OCI-LY7 (cell line): ENCODE data around the gene ACP5. TPM values are rescaled to one million over a fixed set of nuclear protein-coding genes. Genes with fewer than 3 reads are reported as not detected.

Experiments used
- BruUV-seq: library from RNA; stranded (reverse); fragments of 400-500 nt; replicated peaks from 2 replicates; lab custom pipeline; 2021; lab: Mats Ljungman, UMichigan
- CTCF ChIA-PET: fragments of 300-600 bp; sonication (Branson Sonifier 250); formaldehyde crosslinking; loops from one replicate; lab custom pipeline; 2022; ENCODE audit warnings: antibody characterized with exemption; ENCODE audit not compliant: unreplicated experiment; lab: Charles Lee
- POLR2A ChIA-PET: fragments of 300-600 bp; sonication (Branson Sonifier 250); formaldehyde crosslinking; loops from one replicate; lab custom pipeline; 2022; ENCODE audit warnings: antibody characterized with exemption; lab: Charles Lee
- DNase-seq: peaks from one replicate; pipeline ENCODE4 v3.0.0-alpha.2; 2015; ENCODE audit warnings: low spot score
- H2AFZ ChIP-seq: fragments of 200-600 bp; sonication (generic), shearing (Covaris generic); 2 replicates; pipeline ENCODE4 v1.6.1; 2014; ENCODE audit warnings: mild to moderate bottlenecking, antibody characterized with exemption, low read length, moderate library complexity
- H3K27ac ChIP-seq: fragments of 200-600 bp; sonication (generic); 2 replicates; pipeline ENCODE4 v1.5.1; 2014; ENCODE audit warnings: mixed run types, low read depth, mild to moderate bottlenecking, moderate library complexity, low read length, inconsistent platforms; ENCODE audit not compliant: poor library complexity, severe bottlenecking
- H3K36me3 ChIP-seq: fragments of 200-600 bp; sonication (generic); 2 replicates; pipeline ENCODE4 v1.6.1; 2014; ENCODE audit warnings: mild to moderate bottlenecking, antibody characterized with exemption, low read length, moderate library complexity, mixed read lengths; ENCODE audit not compliant: insufficient read depth
- H3K4me1 ChIP-seq: fragments of 200-600 bp; sonication (generic); 2 replicates; pipeline ENCODE4 v1.5.1; 2014; ENCODE audit warnings: mild to moderate bottlenecking, low read length; ENCODE audit not compliant: insufficient read depth, poor library complexity, severe bottlenecking
- H3K4me2 ChIP-seq: fragments of 200-600 bp; sonication (generic); 2 replicates; pipeline ENCODE4 v1.6.1; 2014; ENCODE audit warnings: mild to moderate bottlenecking, low read length
- H3K4me3 ChIP-seq: fragments of 200-600 bp; sonication (generic); 2 replicates; pipeline ENCODE4 v1.5.1; 2014; ENCODE audit warnings: mild to moderate bottlenecking, low read depth, low read length; ENCODE audit not compliant: poor library complexity, severe bottlenecking
- H3K79me2 ChIP-seq: fragments of 200-600 bp; sonication (generic); 2 replicates; pipeline ENCODE4 v1.6.1; 2016; ENCODE audit warnings: low read depth, mild to moderate bottlenecking, low read length, moderate library complexity, mixed read lengths; ENCODE audit not compliant: insufficient read depth
- H3K9me2 ChIP-seq: fragments of 200-600 bp; sonication (generic); 2 replicates; pipeline ENCODE4 v1.6.1; 2016; ENCODE audit warnings: mild to moderate bottlenecking, low read length, mixed read lengths; ENCODE audit not compliant: insufficient read depth
- H3K9me3 ChIP-seq: fragments of 200-600 bp; sonication (generic); 2 replicates; pipeline ENCODE4 v1.6.1; 2014; ENCODE audit warnings: mild to moderate bottlenecking, mixed run types, low read length, mixed read lengths
- H4K20me1 ChIP-seq: fragments of 200-600 bp; sonication (generic); 2 replicates; pipeline ENCODE4 v1.6.1; 2014; ENCODE audit warnings: mild to moderate bottlenecking, antibody characterized with exemption, low read length, moderate library complexity, mixed read lengths; ENCODE audit not compliant: insufficient read depth
- EZH2phosphoT487 ChIP-seq: fragments of 200-600 bp; sonication (generic); IDR thresholded peaks from 2 replicates; pipeline ENCODE4 v1.6.1; 2018; ENCODE audit warnings: low read depth, borderline replicate concordance, mild to moderate bottlenecking, mixed run types, antibody characterized with exemption, low read length, moderate library complexity, mixed read lengths
- intact Hi-C: fragments of 100-400 bp; cut with micrococcal nuclease; formaldehyde crosslinking; loops from one replicate; pipeline ENCODE4 v1.10.0; 2022; ENCODE audit not compliant: unreplicated experiment
- total RNA-seq, 2 experiments: library from RNA; depleted of rRNA in 1 of 2; stranded (reverse); fragments of >200 nt in 1 of 2; shearing (Covaris generic) in 1 of 2; gene quantifications; 2 replicates each; pipeline ENCODE4 v1.2.3, GENCODE V29; 2014 to 2022
- TF ChIP-seq, protein P1 (sequence below): fragments of 200-600 bp; sonication (generic); conservative IDR thresholded peaks from 2 replicates; pipeline ENCODE4 v1.5.1; 2014; ENCODE audit warnings: mild to moderate bottlenecking, antibody characterized with exemption, low read length, moderate library complexity, mixed read lengths

ACP5 gene
- total RNA-seq, 2 experiments from 2014 or later, result 16.3 to 21.6 TPM

DNA sequence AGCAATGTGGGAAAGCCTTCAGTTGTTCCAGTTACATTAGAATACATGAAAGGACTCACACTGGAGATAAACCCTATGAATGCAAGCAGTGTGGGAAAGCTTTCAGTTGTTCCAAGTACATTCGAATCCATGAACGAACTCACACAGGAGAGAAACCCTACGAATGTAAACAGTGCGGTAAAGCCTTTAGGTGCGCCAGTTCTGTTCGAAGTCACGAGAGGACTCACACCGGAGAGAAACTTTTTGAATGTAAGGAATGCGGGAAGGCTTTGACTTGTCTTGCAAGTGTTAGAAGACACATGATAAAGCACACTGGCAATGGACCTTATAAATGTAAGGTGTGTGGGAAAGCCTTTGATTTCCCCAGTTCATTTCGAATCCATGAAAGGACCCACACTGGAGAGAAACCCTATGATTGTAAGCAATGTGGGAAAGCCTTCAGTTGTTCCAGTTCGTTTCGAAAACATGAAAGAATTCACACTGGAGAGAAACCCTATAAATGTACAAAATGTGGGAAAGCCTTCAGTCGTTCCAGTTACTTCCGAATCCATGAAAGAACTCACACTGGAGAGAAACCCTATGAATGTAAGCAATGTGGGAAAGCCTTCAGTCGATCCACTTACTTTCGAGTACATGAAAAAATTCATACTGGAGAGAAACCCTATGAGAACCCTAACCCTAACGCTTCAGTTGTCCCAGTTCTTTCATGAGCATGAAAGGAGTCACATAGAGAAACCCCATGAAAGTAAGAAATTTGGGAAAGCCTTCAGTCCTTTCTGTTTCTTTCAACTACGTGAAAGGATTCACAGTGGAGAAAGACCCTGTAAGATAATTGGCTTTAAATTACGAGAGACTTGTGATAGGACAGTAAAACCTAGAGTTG lies 40.0 kb upstream of the ACP5 start:
- DNase-seq, result no peak
- no peak overlapping the region for H3K4me2 ChIP-seq
- H3K27ac ChIP-seq, result no peak overlapping the region
- intact Hi-C loops, result no loop called here
- H3K79me2 ChIP-seq, result no peaks in the 10 kb centered on the region
- H2AFZ ChIP-seq, result no peak overlapping the region
- CTCF ChIA-PET, result no interaction called here
- no peaks in the 10 kb centered on the region for H3K9me2 ChIP-seq
- POLR2A ChIA-PET, result no interaction called here
- no peak overlapping the region for H3K4me3 ChIP-seq
- no peak for TF ChIP-seq EZH2phosphoT487
- TF ChIP-seq, protein P1, sequence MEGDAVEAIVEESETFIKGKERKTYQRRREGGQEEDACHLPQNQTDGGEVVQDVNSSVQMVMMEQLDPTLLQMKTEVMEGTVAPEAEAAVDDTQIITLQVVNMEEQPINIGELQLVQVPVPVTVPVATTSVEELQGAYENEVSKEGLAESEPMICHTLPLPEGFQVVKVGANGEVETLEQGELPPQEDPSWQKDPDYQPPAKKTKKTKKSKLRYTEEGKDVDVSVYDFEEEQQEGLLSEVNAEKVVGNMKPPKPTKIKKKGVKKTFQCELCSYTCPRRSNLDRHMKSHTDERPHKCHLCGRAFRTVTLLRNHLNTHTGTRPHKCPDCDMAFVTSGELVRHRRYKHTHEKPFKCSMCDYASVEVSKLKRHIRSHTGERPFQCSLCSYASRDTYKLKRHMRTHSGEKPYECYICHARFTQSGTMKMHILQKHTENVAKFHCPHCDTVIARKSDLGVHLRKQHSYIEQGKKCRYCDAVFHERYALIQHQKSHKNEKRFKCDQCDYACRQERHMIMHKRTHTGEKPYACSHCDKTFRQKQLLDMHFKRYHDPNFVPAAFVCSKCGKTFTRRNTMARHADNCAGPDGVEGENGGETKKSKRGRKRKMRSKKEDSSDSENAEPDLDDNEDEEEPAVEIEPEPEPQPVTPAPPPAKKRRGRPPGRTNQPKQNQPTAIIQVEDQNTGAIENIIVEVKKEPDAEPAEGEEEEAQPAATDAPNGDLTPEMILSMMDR, result no peak
- H4K20me1 ChIP-seq, result no peaks in the 10 kb centered on the region
- peaks cover 42% of the 10 kb centered on the region for H3K36me3 ChIP-seq
- BruUV-seq, result TSS peak; percentile 40
- H3K9me3 ChIP-seq, result no peaks in the 10 kb centered on the region
- H3K4me1 ChIP-seq, result no peaks in the 10 kb centered on the region

DNA sequence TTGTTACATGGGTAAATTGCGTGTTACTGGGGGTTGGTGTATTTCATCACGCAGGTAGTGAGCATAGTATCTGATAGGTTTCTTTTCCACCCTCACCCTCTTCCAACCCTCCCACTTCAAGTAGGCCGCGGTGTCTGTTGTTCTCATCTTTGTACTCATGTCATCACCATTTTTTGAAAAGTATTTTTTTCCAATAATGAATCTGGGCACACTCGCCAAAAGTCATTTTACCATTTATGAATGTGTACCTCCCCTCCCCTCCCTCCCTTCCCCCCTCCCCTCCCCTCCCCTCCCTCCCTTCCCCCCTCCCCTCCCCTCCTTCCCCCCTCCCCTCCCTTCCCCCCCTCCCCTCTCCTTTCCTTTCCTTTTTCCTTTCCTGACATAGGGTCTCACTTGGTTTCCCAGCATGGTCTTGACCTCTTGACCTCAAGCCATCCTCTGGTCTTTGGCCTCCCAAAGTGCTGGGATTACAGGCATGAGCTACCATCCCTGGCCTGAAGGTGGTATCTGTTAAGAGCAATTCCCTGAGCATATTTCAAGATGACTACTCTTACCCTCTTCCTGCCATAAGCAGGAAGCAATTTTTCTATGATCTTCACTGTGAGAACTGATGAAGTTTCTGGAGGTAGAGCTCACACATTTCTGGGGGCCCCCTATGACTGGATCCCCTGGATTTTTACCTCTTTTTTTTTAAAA lies 35.5 kb upstream of the ACP5 start:
- intact Hi-C loops, result no loop called here
- no TSS peak for BruUV-seq
- H3K4me3 ChIP-seq, result no peak overlapping the region
- no peak overlapping the region for H3K27ac ChIP-seq
- ChIA-PET POLR2A (interaction anchor here (0.6 to 0.7 kb wide), 2 partner anchors 206 to 229 kb away, joined by 4 to 5 read pairs; no protein-coding TSS in a partner anchor), CTCF (no interaction called here)
- no peaks in the 10 kb centered on the region for H3K9me2 ChIP-seq
- peaks cover 33% of the 10 kb centered on the region for H3K36me3 ChIP-seq
- TF ChIP-seq, protein P1, result no peak
- TF ChIP-seq EZH2phosphoT487, result no peak
- H2AFZ ChIP-seq, result no peak overlapping the region
- H3K9me3 ChIP-seq, result peaks cover under 1% of the 10 kb centered on the region; the same call in 1 of the 2 replicates
- H3K4me2 ChIP-seq, result no peak overlapping the region
- H4K20me1 ChIP-seq, result no peaks in the 10 kb centered on the region
- peak; percentile 20 for DNase-seq
- no peaks in the 10 kb centered on the region for H3K79me2 ChIP-seq
- no peaks in the 10 kb centered on the region for H3K4me1 ChIP-seq
